Activated B cell treated with CpG ODN at 0.5 μM for 24 hours (primary cell): Measurements from ENCODE around the gene ALG9. TPM values are rescaled to one million over a fixed set of nuclear protein-coding genes. Genes with fewer than 3 reads are reported as not detected.

Source experiments
- ATAC-seq: fragments of 200-7000 bp; cut with Tn5 transposase; one replicate; pipeline ENCODE4 v1.10.0; 2021; ENCODE audit warnings: low read depth, mild to moderate bottlenecking, moderate library complexity
- CTCF ChIA-PET: fragments of 350-600 bp; sonication (Branson Sonifier 250); formaldehyde crosslinking; loops from one replicate; lab custom pipeline; 2021; ENCODE audit warnings: antibody characterized with exemption; lab: Charles Lee
- POLR2A ChIA-PET: fragments of 350-600 bp; sonication (Branson Sonifier 250); formaldehyde crosslinking; loops from one replicate; lab custom pipeline; 2021; ENCODE audit warnings: antibody characterized with exemption; lab: Charles Lee
- DNase-seq: peaks from one replicate; pipeline ENCODE4 v3.0.0; 2022
- H3K27ac Mint-ChIP-seq: one replicate; pipeline ENCODE4 v1.8.0; 2020; ENCODE audit warnings: mixed read lengths
- H3K27me3 Mint-ChIP-seq: one replicate; pipeline ENCODE4 v1.8.0; 2021; ENCODE audit warnings: mixed read lengths
- H3K36me3 Mint-ChIP-seq: one replicate; pipeline ENCODE4 v1.8.0; 2021; ENCODE audit warnings: low read depth, mixed read lengths
- H3K4me1 Mint-ChIP-seq: one replicate; pipeline ENCODE4 v1.8.0; 2021; ENCODE audit warnings: mixed read lengths
- H3K4me3 Mint-ChIP-seq: one replicate; pipeline ENCODE4 v1.8.0; 2020; ENCODE audit warnings: mild to moderate bottlenecking, mixed read lengths
- H3K9me3 Mint-ChIP-seq: one replicate; pipeline ENCODE4 v1.8.0; 2020; ENCODE audit warnings: mixed read lengths
- CTCF ChIP-seq: fragments of 200-600 bp; IDR thresholded peaks from one replicate; pipeline ENCODE4 v1.8.0; 2022; ENCODE audit warnings: antibody characterized with exemption, mild to moderate bottlenecking
- intact Hi-C: fragments of 100-400 bp; cut with micrococcal nuclease; formaldehyde crosslinking; loops from one replicate; pipeline ENCODE4 v1.15.1; 2024
- total RNA-seq: library from RNA; stranded (reverse); gene quantifications from 2 replicates; pipeline ENCODE4 v1.2.3, GENCODE V29; 2022

The ALG9 gene
- total RNA-seq, 1 donor from 2014 or later = 20.1 TPM

GRCh38 chr11:111745719-111746504 is 125.5 kb downstream of the ALG9 start:
- DNase-seq (no peak), ATAC-seq (no peak)
- Mint-ChIP-seq H3K4me3 (no peak overlapping the region), H3K27me3 (no peaks in the 10 kb centered on the region), H3K4me1 (no peaks in the 10 kb centered on the region), H3K27ac (no peak overlapping the region), H3K9me3 (peaks cover 2% of the 10 kb centered on the region), H3K36me3 (peaks cover 87% of the 10 kb centered on the region)
- ChIA-PET CTCF (no interaction called here), POLR2A (no interaction called here)
- no peak for TF ChIP-seq CTCF
- intact Hi-C loops = no loop called here

- ChIA-PET POLR2A (no interaction called here), CTCF (no interaction called here)
- intact Hi-C loops = no loop called here
- Mint-ChIP-seq H3K27ac (no peak overlapping the region), H3K4me3 (no peak overlapping the region), H3K4me1 (no peaks in the 10 kb centered on the region), H3K36me3 (peaks cover 87% of the 10 kb centered on the region), H3K27me3 (no peaks in the 10 kb centered on the region), H3K9me3 (peaks cover 2% of the 10 kb centered on the region)
- DNase-seq (no peak), ATAC-seq (no peak)
- no peak for TF ChIP-seq CTCF
These were observed 127.7 kb downstream of the ALG9 start for GRCh38 chr11:111743700-111744099.

- no peak overlapping the region for H3K27ac Mint-ChIP-seq
- H3K4me1 Mint-ChIP-seq = no peaks in the 10 kb centered on the region
- H3K27me3 Mint-ChIP-seq = no peaks in the 10 kb centered on the region
- DNase-seq = no peak
- POLR2A ChIA-PET = no interaction called here
- H3K4me3 Mint-ChIP-seq = no peak overlapping the region
- no peak for TF ChIP-seq CTCF
- intact Hi-C loops = no loop called here
- ATAC-seq = no peak
- peaks cover 2% of the 10 kb centered on the region for H3K9me3 Mint-ChIP-seq
- H3K36me3 Mint-ChIP-seq = peaks cover 76% of the 10 kb centered on the region
- CTCF ChIA-PET = no interaction called here
These were observed 129.6 kb downstream of the ALG9 start for GRCh38 chr11:111741751-111742150.

- intact Hi-C loops = no loop called here
- Mint-ChIP-seq H3K27me3 (no peaks in the 10 kb centered on the region), H3K36me3 (peaks cover 55% of the 10 kb centered on the region), H3K4me1 (no peaks in the 10 kb centered on the region), H3K9me3 (no peaks in the 10 kb centered on the region), H3K4me3 (no peak overlapping the region), H3K27ac (no peak overlapping the region)
- ATAC-seq (no peak), DNase-seq (no peak)
- CTCF ChIA-PET = no interaction called here
- TF ChIP-seq CTCF = no peak
- POLR2A ChIA-PET = no interaction called here
These were observed 132.1 kb downstream of the ALG9 start for GRCh38 chr11:111739299-111739698.

GRCh38 chr11:111737444-111738210 is 133.8 kb downstream of the ALG9 start:
- CTCF ChIA-PET = no interaction called here
- Mint-ChIP-seq H3K27ac (no peak overlapping the region), H3K4me3 (no peak overlapping the region), H3K27me3 (no peaks in the 10 kb centered on the region), H3K36me3 (peaks cover 40% of the 10 kb centered on the region), H3K4me1 (no peaks in the 10 kb centered on the region), H3K9me3 (no peaks in the 10 kb centered on the region)
- ATAC-seq (no peak), DNase-seq (no peak)
- intact Hi-C loops = no loop called here
- TF ChIP-seq CTCF = no peak
- POLR2A ChIA-PET = no interaction called here
